H1 (cell line): ENCODE measurements around the gene CABCOCO1. TPM values are rescaled to one million over a fixed set of nuclear protein-coding genes. Genes with fewer than 3 reads are reported as not detected.

Source experiments
- CTCF ChIA-PET: fragments of 300-600 bp; sonication (Branson Sonifier 250); formaldehyde crosslinking; loops from one replicate; lab custom pipeline; 2021; ENCODE audit not compliant: partially characterized antibody; lab: Charles Lee
- POLR2A ChIA-PET: fragments of 300-600 bp; sonication (Branson Sonifier 250); formaldehyde crosslinking; loops from one replicate; lab custom pipeline; 2021; ENCODE audit warnings: inconsistent platforms; ENCODE audit not compliant: partially characterized antibody; lab: Charles Lee
- DNase-seq, 2 experiments: peaks; one replicate each; pipeline versions ENCODE4 v3.0.0 to v3.0.0-alpha.2; 2010 to 2022; ENCODE audit warnings: low spot score in 2 of 2, low read depth in 1 of 2, mixed read lengths in 1 of 2
- FAIRE-seq: peaks from 2 replicates; lab custom pipeline; 2011; peaks lifted over from hg19 to GRCh38; lab: Jason Lieb, UNC
- H2AFZ ChIP-seq: 2 replicates; pipeline ENCODE4 v1.8.1; 2012; ENCODE audit warnings: low read length, inconsistent platforms
- H2AK5ac ChIP-seq: 2 replicates; pipeline ENCODE4 v1.6.1; 2013; ENCODE audit warnings: low read depth, low read length
- H2BK120ac ChIP-seq: replicated peaks from 2 replicates; pipeline ENCODE3; 2013; ENCODE audit warnings: low read depth, low read length, inconsistent platforms
- H2BK12ac ChIP-seq: 2 replicates; pipeline ENCODE4 v1.6.1; 2013; ENCODE audit warnings: low read depth, low read length
- H2BK15ac ChIP-seq: 2 replicates; pipeline ENCODE4 v1.6.1; 2013; ENCODE audit warnings: low read length
- H2BK20ac ChIP-seq: 2 replicates; pipeline ENCODE4 v1.6.1; 2013; ENCODE audit warnings: low read length
- H2BK5ac ChIP-seq: 2 replicates; pipeline ENCODE4 v1.6.1; 2013; ENCODE audit warnings: low read depth, low read length
- H3K14ac ChIP-seq: 2 replicates; pipeline ENCODE4 v1.6.1; 2013; ENCODE audit warnings: inconsistent platforms; ENCODE audit not compliant: insufficient read length
- H3K18ac ChIP-seq: 2 replicates; pipeline ENCODE4 v1.6.1; 2013; ENCODE audit warnings: low read length; ENCODE audit errors: extremely low read depth
- H3K23ac ChIP-seq: 2 replicates; pipeline ENCODE4 v1.6.1; 2013; ENCODE audit warnings: inconsistent platforms; ENCODE audit not compliant: insufficient read length
- H3K23me2 ChIP-seq: 2 replicates; pipeline ENCODE4 v1.6.1; 2013; ENCODE audit warnings: low read depth, low read length
- H3K27ac ChIP-seq: 2 replicates; pipeline ENCODE4 v1.6.1; 2011; ENCODE audit warnings: low read depth, low read length, inconsistent platforms
- H3K27me3 ChIP-seq, 4 experiments: replicated peaks in 1 of 4; 1 replicate in 1 of 4; 2 replicates in 3 of 4; pipeline versions ENCODE4 v1.6.1 to v1.8.1; 2011 to 2013; ENCODE audit warnings: low read length in 3 of 4, mild to moderate bottlenecking in 3 of 4, inconsistent platforms in 2 of 4, mixed read lengths in 2 of 4, moderate library complexity in 1 of 4; ENCODE audit not compliant: control insufficient read depth in 3 of 4, insufficient read depth in 3 of 4; ENCODE audit errors: extremely low read depth in 1 of 4
- H3K36me3 ChIP-seq, 4 experiments: 2 replicates each; pipeline versions ENCODE4 v1.6.1 to v1.8.1; 2011 to 2013; ENCODE audit warnings: mild to moderate bottlenecking in 4 of 4, low read length in 3 of 4, moderate library complexity in 2 of 4, control low read depth in 1 of 4, inconsistent platforms in 1 of 4; ENCODE audit not compliant: insufficient read depth in 4 of 4, control insufficient read depth in 2 of 4
- H3K4ac ChIP-seq: replicated peaks from 2 replicates; pipeline ENCODE3; 2013; ENCODE audit warnings: low read length, low read depth, mixed read lengths, inconsistent platforms; ENCODE audit not compliant: insufficient read length
- H3K4me1 ChIP-seq, 4 experiments: replicated peaks in 1 of 4; 1 replicate in 1 of 4; 2 replicates in 3 of 4; pipeline versions ENCODE4 v1.6.1 to v1.8.1; 2011 to 2013; ENCODE audit warnings: low read length in 3 of 4, inconsistent platforms in 2 of 4, mixed read lengths in 1 of 4; ENCODE audit not compliant: insufficient read depth in 4 of 4, control insufficient read depth in 3 of 4
- H3K4me2 ChIP-seq, 2 experiments: 2 replicates each; pipeline versions ENCODE4 v1.6.1 to v1.8.1; 2011 to 2013; ENCODE audit warnings: low read depth in 2 of 2, low read length in 2 of 2, control low read depth in 1 of 2, inconsistent platforms in 1 of 2, mild to moderate bottlenecking in 1 of 2; ENCODE audit not compliant: insufficient read depth in 1 of 2
- H3K4me3 ChIP-seq, 4 experiments: fragments of 200-600, 300-600 bp in 1 of 4; sonication (generic), shearing (Covaris generic), sonication (Bioruptor Twin) in 1 of 4; 2 replicates each; pipeline versions ENCODE4 v1.5.1 to v1.8.1; 2011 to 2016; ENCODE audit warnings: low read length in 4 of 4, low read depth in 3 of 4, control low read depth in 2 of 4, inconsistent platforms in 2 of 4, mild to moderate bottlenecking in 2 of 4, mixed read lengths in 1 of 4, moderate library complexity in 1 of 4; ENCODE audit not compliant: insufficient read depth in 2 of 4; ENCODE audit errors: extremely low read depth in 1 of 4
- H3K56ac ChIP-seq: replicated peaks from 2 replicates; pipeline ENCODE3; 2013; ENCODE audit warnings: low read depth, mild to moderate bottlenecking, mixed read lengths, low read length, inconsistent platforms; ENCODE audit not compliant: insufficient read length
- H3K79me1 ChIP-seq: 2 replicates; pipeline ENCODE4 v1.6.1; 2013; ENCODE audit warnings: low read depth, low read length, control low read depth
- H3K79me2 ChIP-seq, 2 experiments: 2 replicates each; pipeline versions ENCODE4 v1.6.1 to v1.8.1; 2012 to 2013; ENCODE audit warnings: low read length in 2 of 2, mild to moderate bottlenecking in 2 of 2, inconsistent platforms in 1 of 2; ENCODE audit not compliant: insufficient read depth in 2 of 2, control insufficient read depth in 1 of 2
- H3K9ac ChIP-seq, 4 experiments: replicated peaks in 1 of 4; 1 replicate in 1 of 4; 2 replicates in 3 of 4; pipeline versions ENCODE4 v1.6.1 to v1.8.1; 2011 to 2013; ENCODE audit warnings: low read depth in 3 of 4, low read length in 3 of 4, control low read depth in 2 of 4, mild to moderate bottlenecking in 2 of 4, moderate library complexity in 2 of 4, inconsistent platforms in 1 of 4; ENCODE audit errors: extremely low read depth in 1 of 4
- H3K9me3 ChIP-seq, 2 experiments: 2 replicates each; pipeline versions ENCODE4 v1.6.1 to v1.8.1; 2012 to 2013; ENCODE audit warnings: mild to moderate bottlenecking in 2 of 2, moderate library complexity in 2 of 2, control low read depth in 1 of 2, inconsistent platforms in 1 of 2, low read depth in 1 of 2, low read length in 1 of 2, mixed read lengths in 1 of 2; ENCODE audit not compliant: insufficient read depth in 2 of 2
- H4K20me1 ChIP-seq, 2 experiments: replicated peaks in 1 of 2; 2 replicates each; pipeline versions ENCODE3 to v1.8.1; 2011 to 2013; ENCODE audit warnings: inconsistent platforms in 2 of 2, low read length in 2 of 2, mild to moderate bottlenecking in 1 of 2; ENCODE audit not compliant: insufficient read depth in 2 of 2, control insufficient read depth in 1 of 2
- H4K5ac ChIP-seq: 2 replicates; pipeline ENCODE4 v1.6.1; 2013; ENCODE audit warnings: low read length, low read depth, mixed read lengths, inconsistent platforms; ENCODE audit not compliant: insufficient read length
- H4K8ac ChIP-seq: 2 replicates; pipeline ENCODE4 v1.8.0; 2013; ENCODE audit warnings: mild to moderate bottlenecking, moderate library complexity, low read length, inconsistent platforms; ENCODE audit not compliant: insufficient read depth; ENCODE audit errors: extremely low read depth
- H4K91ac ChIP-seq: replicated peaks from 2 replicates; pipeline ENCODE3; 2013; ENCODE audit warnings: low read length, mixed read lengths, inconsistent platforms; ENCODE audit not compliant: insufficient read length
- CBX5 ChIP-seq: fragments of 300-800, 300-1000 bp; sonication (generic); IDR thresholded peaks from 2 replicates; pipeline ENCODE4 v1.7.1; 2016; ENCODE audit warnings: antibody characterized with exemption, low read length, low read depth
- CHD2 ChIP-seq: IDR thresholded peaks from 2 replicates; pipeline ENCODE4 v1.6.1; 2012; ENCODE audit warnings: low read length, improper control_type of control experiment
- EP300 ChIP-seq, 2 experiments: IDR thresholded peaks; 1 replicate in 1 of 2; 2 replicates in 1 of 2; pipeline ENCODE4 v1.6.1; 2011 to 2012; ENCODE audit warnings: low read depth in 2 of 2, low read length in 2 of 2, mild to moderate bottlenecking in 2 of 2, borderline replicate concordance in 1 of 2, inconsistent platforms in 1 of 2, moderate library complexity in 1 of 2
- GTF2F1 ChIP-seq: IDR thresholded peaks from 2 replicates; pipeline ENCODE4 v1.6.1; 2012; ENCODE audit warnings: low read depth, low read length, improper control_type of control experiment, borderline replicate concordance
- JUN ChIP-seq: IDR thresholded peaks from 2 replicates; pipeline ENCODE4 v1.6.1; 2011; ENCODE audit warnings: low read depth, mild to moderate bottlenecking, improper control_type of control experiment, low read length
- POLR2A ChIP-seq, 2 experiments: IDR thresholded peaks; 1 replicate in 1 of 2; 2 replicates in 1 of 2; pipeline ENCODE4 v1.6.1; 2011; ENCODE audit warnings: low read depth in 2 of 2, low read length in 2 of 2, mild to moderate bottlenecking in 2 of 2; ENCODE audit errors: control extremely low read depth in 1 of 2
- POLR2AphosphoS5 ChIP-seq: IDR thresholded peaks from 2 replicates; pipeline ENCODE4 v1.6.1; 2011; ENCODE audit warnings: low read depth, low read length
- RBBP5 ChIP-seq: IDR thresholded peaks from 2 replicates; pipeline ENCODE4 v1.7.1; 2012; ENCODE audit warnings: low read depth, mild to moderate bottlenecking, inconsistent platforms, low read length, moderate library complexity, borderline replicate concordance
- RNF2 ChIP-seq: fragments of 200-900, 300-1000 bp; sonication (generic); IDR thresholded peaks from 2 replicates; pipeline ENCODE4 v1.7.1; 2016; ENCODE audit warnings: borderline replicate concordance, low read depth, mild to moderate bottlenecking, antibody characterized with exemption, low read length; ENCODE audit not compliant: poor library complexity, severe bottlenecking; ENCODE audit errors: missing control alignments
- SP4 ChIP-seq: IDR thresholded peaks from 2 replicates; pipeline ENCODE4 v1.6.1; 2012; ENCODE audit warnings: low read length, inconsistent platforms
- SRF ChIP-seq: IDR thresholded peaks from 2 replicates; pipeline ENCODE4 v1.6.1; 2011; ENCODE audit warnings: mild to moderate bottlenecking, low read depth, low read length, moderate library complexity
- TEAD4 ChIP-seq: IDR thresholded peaks from 2 replicates; pipeline ENCODE4 v1.6.1; 2012; ENCODE audit warnings: low read depth, low read length, inconsistent platforms, mixed read lengths
- WGBS, 2 experiments: shearing (Covaris generic) in 1 of 2; methylation state at CpG; one replicate each; pipeline versions ENCODE4 v1.1.6 to v1.1.7; 2013 to 2015; ENCODE audit warnings: low lambda C conversion rate in 2 of 2, mixed read lengths in 2 of 2, inconsistent platforms in 1 of 2, low coverage in 1 of 2, missing lambda C conversion rate in 1 of 2; ENCODE audit not compliant: insufficient replicate concordance in 2 of 2, insufficient coverage in 1 of 2, insufficient read length in 1 of 2; ENCODE audit errors: extremely low coverage in 1 of 2, missing lambda C conversion rate in 1 of 2; 5-methylcytosine and 5-hydroxymethylcytosine counted together
- polyA plus RNA-seq, 7 experiments: library from polyadenylated mRNA; depleted of rRNA in 3 of 7; stranded (reverse) in 5 of 7; unstranded in 2 of 7; fragments of >200 nt in 5 of 7; fragments of 200-250 nt in 2 of 7; gene quantifications; 1 replicate in 5 of 7; 2 replicates in 1 of 7; 4 replicates in 1 of 7; pipeline versions ENCODE4 v1.2.1 to v1.2.3, GENCODE V29; 2011 to 2013; ENCODE audit warnings: missing spikeins in 2 of 7, mixed read lengths in 2 of 7
- total RNA-seq: library from RNA; stranded (reverse); fragmentation: NEBNext Ultra II Directional; extraction: Animal tissue kit (Norgen Biotek cat#: 25700); gene quantifications from 2 replicates; pipeline ENCODE4 v1.2.1, GENCODE V29; 2021

CABCOCO1 gene
- total and polyA plus RNA-seq, 2 of the 8 experiments (the other 6 are each of a cell fraction or from before 2014, with no cell fraction given): not detected

GRCh38 chr10:61688551-61689308, 26.0 kb downstream of the CABCOCO1 start:
- no peaks in the 10 kb centered on the region for H3K9me3 ChIP-seq
- H3K4me2 ChIP-seq: no peak overlapping the region
- H3K27me3 ChIP-seq: no peaks in the 10 kb centered on the region
- H2AFZ ChIP-seq: no peak overlapping the region
- no peak overlapping the region for H4K8ac ChIP-seq
- FAIRE-seq (no peak), DNase-seq (no peak)
- WGBS, 2 experiments: 95% methylated on average over 11 of the region's 11 CpGs; no CpG with 5 or more reads in 1 of the 2 experiments
- no peak overlapping the region for H3K56ac ChIP-seq
- H2BK15ac ChIP-seq: no peak overlapping the region
- no peak overlapping the region for H3K4me3 ChIP-seq
- no peak overlapping the region for H2BK5ac ChIP-seq
- no peak overlapping the region for H3K18ac ChIP-seq
- no peaks in the 10 kb centered on the region for H3K4me1 ChIP-seq
- H2BK120ac ChIP-seq: no peak overlapping the region
- no peak overlapping the region for H3K14ac ChIP-seq
- H2AK5ac ChIP-seq: no peak overlapping the region
- H3K23ac ChIP-seq: no peak overlapping the region
- no peak overlapping the region for H3K9ac ChIP-seq
- no peak overlapping the region for H3K4ac ChIP-seq
- H3K23me2 ChIP-seq: no peaks in the 10 kb centered on the region
- H2BK20ac ChIP-seq: no peak overlapping the region
- ChIA-PET CTCF (interaction anchor here (0.6 to 0.7 kb wide), 2 partner anchors 202 to 720 kb away, joined by 3 read pairs; no protein-coding TSS in a partner anchor), POLR2A (no interaction called here)
- H4K91ac ChIP-seq: no peak overlapping the region
- no peaks in the 10 kb centered on the region for H3K79me2 ChIP-seq
- no peak overlapping the region for H4K5ac ChIP-seq
- H3K36me3 ChIP-seq: no peaks in the 10 kb centered on the region
- no peaks in the 10 kb centered on the region for H3K79me1 ChIP-seq
- H4K20me1 ChIP-seq: no peaks in the 10 kb centered on the region
- H2BK12ac ChIP-seq: no peak overlapping the region
- no peak overlapping the region for H3K27ac ChIP-seq
- TF ChIP-seq SP4: no peak
- TF ChIP-seq TEAD4: no peak
- TF ChIP-seq SRF: no peak
- no peak for TF ChIP-seq POLR2AphosphoS5
- TF ChIP-seq EP300 (IDR thresholded peaks at IDR 0.05; ENCODE audit: borderline replicate concordance in 1 of 2, low read depth in 2 of 2, low read length in 2 of 2): no peak
- TF ChIP-seq JUN: no peak
- no peak for TF ChIP-seq GTF2F1
- no peak for TF ChIP-seq CHD2
- TF ChIP-seq CBX5: no peak
- no peak for TF ChIP-seq RBBP5
- TF ChIP-seq RNF2: no peak
- TF ChIP-seq POLR2A (IDR thresholded peaks at IDR 0.05; ENCODE audit: control extremely low read depth in 1 of 2, low read depth in 2 of 2, low read length in 2 of 2): no peak
